Cortex of kidney (tissue), 1 donor: ENCODE results near the gene LGALS16.
"Not testable (repeated sequence)": the region's sequence is repeated elsewhere in the genome, so short reads cannot be mapped to it uniquely, and the experiment has no call there.

ENCODE experiments used
- DNase-seq: peaks from one replicate; lab custom pipeline; 2025; lab: John Stamatoyannopoulos, UW

The LGALS16 gene, protein sequence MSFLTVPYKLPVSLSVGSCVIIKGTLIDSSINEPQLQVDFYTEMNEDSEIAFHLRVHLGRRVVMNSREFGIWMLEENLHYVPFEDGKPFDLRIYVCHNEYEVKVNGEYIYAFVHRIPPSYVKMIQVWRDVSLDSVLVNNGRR

DNA sequence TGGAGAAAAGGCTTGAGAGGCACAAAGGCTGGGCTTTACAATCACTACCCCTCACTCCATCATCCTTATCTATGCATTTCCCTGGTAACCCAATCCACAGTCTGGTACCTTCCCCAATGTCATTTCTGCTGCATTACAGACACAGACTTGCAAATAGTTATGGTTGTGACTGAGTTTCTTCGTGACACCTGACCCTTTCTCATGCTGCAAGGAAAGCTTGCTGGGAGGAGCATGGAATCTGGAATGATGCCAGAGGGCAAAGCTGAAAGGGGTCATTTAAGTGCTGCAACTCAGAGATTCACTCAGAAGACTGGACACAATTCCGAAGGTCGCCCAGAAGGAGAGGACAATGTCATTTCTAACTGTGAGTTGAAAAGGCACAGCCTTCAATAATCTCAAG lies at the start of gene LGALS16:
Gene LGALS16, plus strand, starts transcription at position 301 of the 400 bp plus-strand sequence. Its CDS starts 49 bp downstream, at position 350.
- DNase-seq = no peak

DNA sequence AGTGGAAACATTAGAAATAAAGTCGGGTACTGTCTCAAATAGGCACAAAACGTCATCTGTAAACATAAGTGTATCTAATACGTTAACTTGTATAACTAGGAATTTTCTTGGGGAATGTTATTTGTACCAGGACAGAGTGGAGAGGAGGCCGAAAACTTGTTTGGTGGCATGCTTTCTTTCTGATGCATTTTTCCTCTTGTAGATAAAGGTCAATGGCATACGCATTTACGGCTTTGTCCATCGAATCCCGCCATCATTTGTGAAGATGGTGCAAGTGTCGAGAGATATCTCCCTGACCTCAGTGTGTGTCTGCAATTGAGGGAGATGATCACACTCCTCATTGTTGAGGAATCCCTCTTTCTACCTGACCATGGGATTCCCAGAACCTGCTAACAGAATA lies 48.7 kb upstream of the LGALS16 start:
- no peak for DNase-seq

- DNase-seq = no peak
Observed at GRCh38 chr19:39607561-39607960, 48.2 kb upstream of the LGALS16 start.

GRCh38 chr19:39613597-39613996 lies 42.1 kb upstream of the LGALS16 start:
- DNase-seq = no peak

GRCh38 chr19:39617745-39618144 lies 38.0 kb upstream of the LGALS16 start:
- no peak for DNase-seq

DNA sequence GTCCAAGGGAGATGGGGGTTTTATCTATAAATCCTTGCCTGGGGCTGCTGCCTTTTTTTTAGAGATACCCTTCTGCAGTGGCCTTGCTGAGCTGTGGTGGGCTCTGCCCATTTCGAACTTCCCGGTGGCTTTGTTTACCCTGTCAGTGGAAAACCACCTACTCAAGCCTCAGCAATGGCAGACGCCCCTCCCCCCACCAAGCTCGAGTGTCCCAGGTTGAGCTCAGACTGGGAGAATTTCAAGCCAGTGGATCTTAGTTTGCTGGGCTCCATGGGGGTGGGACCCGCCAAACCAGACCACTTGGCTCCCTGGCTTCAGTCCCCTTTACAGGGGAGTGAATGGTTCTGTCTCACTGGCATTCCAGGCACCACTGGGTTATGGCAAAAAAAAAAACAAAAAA lies 31.8 kb upstream of the LGALS16 start:
- DNase-seq = no peak

- not testable (repeated sequence) for DNase-seq
Observed at GRCh38 chr19:39627631-39628030, 28.1 kb upstream of the LGALS16 start.

DNA sequence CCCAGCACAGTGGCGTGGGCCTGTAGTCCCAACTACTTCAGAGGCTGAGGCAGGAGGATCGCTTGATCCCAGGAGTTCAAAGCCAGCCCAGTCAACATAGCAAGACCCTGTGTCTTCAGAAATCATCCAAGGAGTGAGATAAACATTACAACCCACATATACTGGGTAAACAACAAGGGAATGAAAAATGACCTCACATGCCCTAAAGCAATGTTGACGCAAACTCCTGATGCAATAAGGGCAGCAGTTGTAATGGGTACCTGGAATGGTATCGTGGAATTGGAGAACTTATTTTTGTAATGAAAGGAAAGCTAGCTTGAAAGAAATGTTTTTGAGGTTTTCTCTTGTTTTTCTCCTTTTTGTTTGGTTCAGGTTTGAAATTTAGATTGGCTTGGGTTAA lies 24.5 kb upstream of the LGALS16 start:
- DNase-seq = no peak

GRCh38 chr19:39631626-39632025 lies 24.1 kb upstream of the LGALS16 start:
- DNase-seq = no peak

DNA sequence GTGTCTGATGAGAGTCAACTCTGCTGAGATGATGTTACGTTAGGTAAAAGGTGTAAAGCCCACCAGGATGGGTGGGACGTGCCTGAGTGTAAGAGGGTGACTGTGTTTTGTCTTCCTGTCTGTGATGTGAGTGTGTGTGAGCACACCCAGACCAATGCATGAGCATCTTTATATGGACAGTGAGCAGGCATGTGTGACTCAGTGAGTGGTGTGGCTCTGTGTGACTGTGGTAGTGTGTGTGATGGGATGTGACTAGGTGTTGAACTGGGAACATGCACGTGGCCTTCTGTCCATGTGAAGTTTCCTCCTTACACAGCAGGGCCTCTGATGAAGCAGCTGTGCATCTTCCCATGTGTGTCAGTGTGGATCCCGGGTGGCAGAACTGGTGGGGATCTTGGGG lies 17.8 kb upstream of the LGALS16 start:
- DNase-seq = no peak

DNA sequence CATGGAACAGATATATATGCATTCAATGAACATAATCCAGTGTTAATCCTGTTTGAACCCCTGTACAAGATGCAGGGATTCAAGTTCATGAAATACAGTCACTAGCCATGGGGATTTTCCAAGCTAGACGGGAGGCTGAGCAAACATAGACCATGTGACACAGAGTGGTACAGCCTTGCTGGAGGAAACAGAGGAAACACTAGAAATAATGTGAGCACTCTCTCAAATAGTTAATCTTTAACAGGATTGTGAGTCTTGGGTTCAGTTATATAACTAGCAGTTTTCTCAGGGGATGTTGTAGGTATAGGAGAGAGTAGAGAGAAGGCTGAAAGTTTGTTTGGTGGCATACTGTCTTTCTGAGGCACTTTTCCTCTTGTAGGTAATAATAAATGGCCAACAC lies 13.9 kb upstream of the LGALS16 start:
- no peak for DNase-seq

- DNase-seq = no peak
Observed at GRCh38 chr19:39643591-39643990, 12.1 kb upstream of the LGALS16 start.

- DNase-seq = no peak
Observed at GRCh38 chr19:39645800-39646411, 9.8 kb upstream of the LGALS16 start.

DNA sequence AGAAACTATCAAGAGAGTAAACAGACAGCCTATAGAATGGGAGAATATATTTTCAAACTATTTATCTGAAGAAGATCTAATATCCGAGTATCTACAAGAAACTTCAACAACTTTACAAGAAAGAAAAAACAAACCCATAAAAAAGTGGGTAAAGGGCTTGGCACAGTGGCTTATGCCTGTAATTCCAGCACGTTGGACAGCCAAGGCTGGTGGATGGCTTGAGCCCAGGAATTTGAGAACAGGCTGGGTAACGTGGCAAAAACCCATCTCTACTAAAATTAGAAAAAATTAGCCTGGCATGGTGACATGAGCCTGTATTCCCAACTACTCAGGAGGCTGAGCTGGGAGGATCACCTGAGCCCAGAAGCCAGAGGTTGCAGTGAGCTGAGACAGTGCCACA lies 7.8 kb upstream of the LGALS16 start:
- no peak for DNase-seq

DNA sequence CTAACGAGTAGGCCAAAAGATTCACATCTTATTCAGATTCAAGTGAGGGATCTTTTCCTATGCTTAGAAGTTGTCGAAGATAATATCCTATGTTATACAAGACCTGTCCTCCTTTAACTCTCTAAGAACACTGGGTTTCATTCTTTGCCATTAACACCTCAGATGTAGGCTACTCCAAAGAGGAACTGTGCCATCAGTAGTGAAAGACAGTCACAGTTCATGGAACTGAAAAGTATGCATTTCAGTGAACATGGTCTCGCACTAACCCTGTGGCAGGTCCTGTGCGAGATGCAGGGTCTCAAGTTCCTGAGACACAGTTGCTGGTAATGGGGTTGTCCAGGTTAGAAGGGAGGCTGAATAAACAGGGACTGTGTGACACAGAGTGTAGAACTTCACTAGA lies 4.1 kb downstream of the LGALS16 start:
- DNase-seq = no peak

DNA sequence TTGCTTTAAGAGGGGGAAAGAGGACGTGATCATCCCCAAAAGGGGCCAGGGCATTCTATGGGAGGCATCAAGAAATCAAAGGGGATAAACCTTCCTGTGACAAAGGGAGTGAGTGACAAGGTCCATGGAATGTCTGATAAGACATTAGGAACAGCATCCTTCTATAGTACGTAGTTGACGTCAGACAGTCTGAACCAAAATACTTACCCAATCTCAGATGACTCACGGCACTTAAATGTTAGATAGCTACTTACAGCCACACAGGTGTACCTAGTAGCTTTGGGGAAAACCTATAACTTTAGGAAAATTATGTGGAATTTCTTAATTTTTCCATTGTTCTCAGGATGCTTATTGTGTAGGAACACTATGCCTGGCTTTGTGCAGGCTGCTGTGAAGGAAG lies 4.9 kb downstream of the LGALS16 start:
- DNase-seq = no peak

DNA sequence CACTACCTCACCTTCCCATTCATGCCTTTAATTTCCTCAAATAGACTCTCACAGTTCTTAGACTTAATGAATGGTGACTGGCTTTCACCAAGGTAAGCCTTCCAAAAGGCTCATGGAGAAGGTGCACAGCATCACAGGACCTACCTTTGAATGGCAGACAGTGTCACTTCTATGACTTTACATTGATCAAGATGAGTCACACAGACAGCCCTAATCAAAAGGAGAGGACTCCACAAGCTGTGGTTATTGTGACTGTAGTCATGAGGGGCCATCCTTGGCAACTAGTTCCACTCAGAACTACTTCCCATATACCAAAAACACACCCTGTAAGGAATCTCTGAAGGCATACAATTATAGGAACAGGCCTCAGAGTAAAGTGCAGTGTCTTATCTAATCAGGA lies 5.9 kb downstream of the LGALS16 start:
- no peak for DNase-seq

- DNase-seq = not testable (repeated sequence)
Observed at GRCh38 chr19:39669860-39670259, 14.1 kb downstream of the LGALS16 start.

DNA sequence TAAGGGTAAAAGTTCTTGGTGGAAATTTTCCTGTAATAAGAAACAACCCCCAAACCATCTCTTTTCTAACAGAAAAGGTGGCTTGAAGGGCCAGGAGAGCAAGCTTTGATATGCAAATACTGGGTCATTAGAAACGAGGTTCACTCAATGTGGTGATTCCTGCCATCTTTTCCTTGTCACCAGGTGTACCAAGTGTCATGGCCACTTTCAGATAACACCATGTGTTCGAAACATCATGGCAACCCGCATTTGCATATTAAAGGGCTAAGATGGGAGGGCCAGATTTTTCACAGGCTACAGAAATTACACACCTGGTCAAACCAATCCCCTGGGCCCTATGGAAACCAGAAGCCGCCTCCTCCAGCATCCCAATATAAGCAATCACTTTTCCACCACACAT lies 15.3 kb downstream of the LGALS16 start:
- DNase-seq = no peak

- DNase-seq = no peak
Observed at GRCh38 chr19:39671739-39672363, 16.1 kb downstream of the LGALS16 start.

- DNase-seq = no peak
Observed at GRCh38 chr19:39672473-39672872, 16.8 kb downstream of the LGALS16 start.

- DNase-seq = not testable (repeated sequence)
Observed at GRCh38 chr19:39673862-39674261, 18.1 kb downstream of the LGALS16 start.

- no peak for DNase-seq
Observed at GRCh38 chr19:39676004-39676403, 20.3 kb downstream of the LGALS16 start.
